ENCODE data around the gene FAM76A. TPM values are rescaled to one million over a fixed set of nuclear protein-coding genes. Genes with fewer than 3 reads are reported as not detected.
"Not testable (repeated sequence)": the region's sequence is repeated elsewhere in the genome, so short reads cannot be mapped to it uniquely, and the experiment has no call there.

FAM76A gene
- total RNA-seq, 1 donor = 16.0 TPM

GRCh38 chr1:27686223-27686990 is 39.4 kb upstream of the FAM76A start:
- DNase-seq (ENCODE audit: low read depth) = no peak
- TF ChIP-seq, protein P1, sequence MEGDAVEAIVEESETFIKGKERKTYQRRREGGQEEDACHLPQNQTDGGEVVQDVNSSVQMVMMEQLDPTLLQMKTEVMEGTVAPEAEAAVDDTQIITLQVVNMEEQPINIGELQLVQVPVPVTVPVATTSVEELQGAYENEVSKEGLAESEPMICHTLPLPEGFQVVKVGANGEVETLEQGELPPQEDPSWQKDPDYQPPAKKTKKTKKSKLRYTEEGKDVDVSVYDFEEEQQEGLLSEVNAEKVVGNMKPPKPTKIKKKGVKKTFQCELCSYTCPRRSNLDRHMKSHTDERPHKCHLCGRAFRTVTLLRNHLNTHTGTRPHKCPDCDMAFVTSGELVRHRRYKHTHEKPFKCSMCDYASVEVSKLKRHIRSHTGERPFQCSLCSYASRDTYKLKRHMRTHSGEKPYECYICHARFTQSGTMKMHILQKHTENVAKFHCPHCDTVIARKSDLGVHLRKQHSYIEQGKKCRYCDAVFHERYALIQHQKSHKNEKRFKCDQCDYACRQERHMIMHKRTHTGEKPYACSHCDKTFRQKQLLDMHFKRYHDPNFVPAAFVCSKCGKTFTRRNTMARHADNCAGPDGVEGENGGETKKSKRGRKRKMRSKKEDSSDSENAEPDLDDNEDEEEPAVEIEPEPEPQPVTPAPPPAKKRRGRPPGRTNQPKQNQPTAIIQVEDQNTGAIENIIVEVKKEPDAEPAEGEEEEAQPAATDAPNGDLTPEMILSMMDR (IDR thresholded peaks at IDR 0.05; ENCODE audit: insufficient read depth, low read depth, low read length) = no peak
- H3K4me3 ChIP-seq (ENCODE audit: low read depth, low read length) = no peak overlapping the region

DNA sequence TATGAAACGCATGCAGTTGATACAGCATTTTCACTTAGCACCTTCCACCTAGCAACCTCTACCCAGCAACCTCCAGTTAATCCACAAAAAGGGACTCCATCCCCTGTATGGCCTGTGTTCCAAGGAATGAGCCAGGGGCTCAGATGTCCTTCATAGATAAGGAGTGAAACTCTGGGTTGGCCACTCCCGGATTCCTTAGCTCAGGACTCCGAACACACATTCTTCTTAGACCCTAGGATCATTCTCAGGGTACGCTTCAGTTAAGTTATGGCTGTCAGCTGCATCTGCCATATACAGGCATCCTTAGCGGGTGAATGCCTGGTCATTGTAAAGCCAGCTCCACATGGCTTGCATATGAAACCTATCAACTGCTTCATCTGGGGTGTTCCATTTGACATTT is 37.9 kb upstream of the FAM76A start:
- no peak overlapping the region for H3K4me3 ChIP-seq (ENCODE audit: low read depth, low read length)
- TF ChIP-seq, protein P1 (IDR thresholded peaks at IDR 0.05; ENCODE audit: insufficient read depth, low read depth, low read length) = no peak
- DNase-seq (ENCODE audit: low read depth) = no peak

DNA sequence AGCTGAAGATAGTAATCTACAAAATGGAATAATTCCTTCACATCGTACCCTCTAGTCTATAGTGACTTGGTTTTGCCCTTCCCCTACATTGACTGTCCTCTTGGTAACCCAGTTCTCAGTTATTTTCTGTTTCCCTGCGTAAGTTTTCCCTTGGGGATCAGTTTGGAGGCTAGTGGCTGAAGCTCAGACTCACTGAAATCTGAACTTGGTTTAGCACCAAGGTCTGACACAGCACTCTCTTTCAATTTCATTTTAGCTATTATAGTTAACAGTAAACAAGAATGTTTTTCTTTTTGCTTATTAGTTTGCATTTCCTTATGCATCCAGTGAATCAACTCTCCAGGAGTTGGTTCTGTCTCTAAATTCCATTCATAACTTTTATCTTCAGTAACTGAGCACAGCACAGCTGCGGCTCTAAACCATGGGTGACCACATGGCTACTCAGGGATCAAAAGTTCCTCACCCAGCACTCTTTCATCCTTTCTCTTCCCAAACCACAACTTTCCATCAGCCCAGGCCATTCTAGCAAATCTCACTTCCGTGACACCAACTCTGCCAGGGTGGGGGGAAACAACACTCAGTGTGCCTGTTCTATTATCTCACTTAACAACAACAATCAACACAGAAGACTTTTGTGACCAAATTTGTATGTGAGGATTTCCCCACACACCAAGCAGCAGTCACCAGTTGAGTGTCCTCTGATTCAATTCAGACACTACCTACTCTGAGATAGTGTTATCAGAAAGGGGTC is 36.2 kb upstream of the FAM76A start:
- H3K4me3 ChIP-seq (ENCODE audit: low read depth, low read length) = peak overlapping the region; percentile 9
- DNase-seq (ENCODE audit: low read depth) = peak; percentile 81
- TF ChIP-seq, protein P1 (IDR thresholded peaks at IDR 0.05; ENCODE audit: insufficient read depth, low read depth, low read length) = no peak

DNA sequence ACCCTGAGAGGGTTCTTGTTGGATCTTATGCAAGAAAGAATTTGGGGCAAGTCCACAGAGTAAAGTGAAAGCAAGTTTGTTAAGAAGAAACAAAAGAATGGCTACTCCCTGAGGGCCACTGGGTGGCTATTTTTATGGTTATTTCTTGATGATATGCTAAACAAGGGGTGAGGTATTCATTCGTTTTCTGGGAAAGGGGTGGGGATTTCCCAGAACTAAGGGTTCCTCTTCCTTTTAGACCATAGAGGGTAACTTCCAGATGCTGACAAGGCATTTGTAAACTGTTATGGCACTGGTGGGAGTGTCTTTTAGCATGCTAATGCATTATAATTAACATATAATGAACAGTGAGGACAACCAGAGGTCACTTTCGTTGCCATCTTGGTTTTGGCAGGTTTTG is 35.6 kb upstream of the FAM76A start:
- TF ChIP-seq, protein P1 (IDR thresholded peaks at IDR 0.05; ENCODE audit: insufficient read depth, low read depth, low read length) = no peak
- DNase-seq (ENCODE audit: low read depth) = no peak
- H3K4me3 ChIP-seq (ENCODE audit: low read depth, low read length) = no peak overlapping the region

DNA sequence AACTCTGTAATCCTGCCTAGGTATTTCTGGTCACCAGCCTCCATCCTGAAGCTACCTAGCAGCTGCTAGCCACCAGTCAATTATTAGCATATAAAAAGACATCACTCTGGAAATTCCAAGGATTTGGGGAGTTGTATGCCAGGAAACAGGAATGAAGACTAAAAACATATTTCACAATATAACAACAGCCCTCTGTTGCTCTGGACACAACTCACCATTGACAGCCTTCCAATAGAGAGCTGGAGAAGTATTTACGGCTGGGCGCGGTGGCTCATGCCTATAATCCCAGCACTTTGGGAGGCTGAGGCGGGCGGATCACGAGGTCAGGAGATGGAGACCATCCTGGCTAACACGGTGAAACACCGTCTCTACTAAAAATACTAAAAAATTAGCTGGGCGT is 28.9 kb upstream of the FAM76A start:
- not testable (repeated sequence) for H3K4me3 ChIP-seq (ENCODE audit: low read depth, low read length); DNase-seq (ENCODE audit: low read depth)

GRCh38 chr1:27704958-27705357 is 20.8 kb upstream of the FAM76A start:
- DNase-seq (ENCODE audit: low read depth) = no peak
- H3K4me3 ChIP-seq (ENCODE audit: low read depth, low read length) = no peak overlapping the region
- TF ChIP-seq, protein P1 (IDR thresholded peaks at IDR 0.05; ENCODE audit: insufficient read depth, low read depth, low read length) = no peak

DNA sequence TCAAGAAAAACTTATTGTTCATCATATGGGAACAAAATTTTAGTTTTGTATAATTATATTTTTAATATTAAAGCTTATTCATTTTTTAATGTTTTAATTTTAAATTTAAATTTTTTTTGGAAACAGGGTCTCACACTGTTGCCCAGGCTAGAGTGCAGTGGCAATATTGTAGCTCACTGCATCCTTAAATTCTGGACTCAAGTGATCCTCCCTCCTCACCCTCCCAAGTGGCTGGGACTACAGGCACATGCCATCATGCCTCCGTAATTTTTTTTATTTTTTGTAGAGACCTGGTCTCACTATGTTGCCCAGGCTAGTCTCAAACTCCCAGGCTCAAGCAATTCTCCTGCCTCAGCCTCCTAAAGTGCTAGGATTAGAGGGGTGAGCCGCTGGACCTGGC is 20.2 kb upstream of the FAM76A start:
- H3K4me3 ChIP-seq (ENCODE audit: low read depth, low read length) = no peak overlapping the region
- DNase-seq (ENCODE audit: low read depth) = no peak
- TF ChIP-seq, protein P1 (IDR thresholded peaks at IDR 0.05; ENCODE audit: insufficient read depth, low read depth, low read length) = no peak

Measured in fibroblast of villous mesenchyme (primary cell).